Measurements from ENCODE around the gene BMP8B. TPM values are rescaled to one million over a fixed set of nuclear protein-coding genes. Genes with fewer than 3 reads are reported as not detected.
"Not testable (repeated sequence)": the region's sequence is repeated elsewhere in the genome, so short reads cannot be mapped to it uniquely, and the experiment has no call there.

The BMP8B gene
- polyA plus RNA-seq, 2 donors = 0.12 to 0.36 TPM

- WGBS, 2 donors = 77 to 86% methylated on average over 14 to 16 of the region's 20 CpGs
- not testable (repeated sequence) for H3K4me3 ChIP-seq (ENCODE audit: low read depth in 1 of 2, low read length in 2 of 2); H3K4me1 ChIP-seq (ENCODE audit: control insufficient read depth in 2 of 2, insufficient read depth in 2 of 2, low read length in 1 of 2); H3K9me3 ChIP-seq (ENCODE audit: control insufficient read depth in 2 of 2, insufficient read depth in 1 of 2, low read depth in 1 of 2, low read length in 1 of 2); H3K27ac ChIP-seq (ENCODE audit: low read depth in 2 of 2, low read length in 1 of 2); H3K27me3 ChIP-seq (ENCODE audit: control insufficient read depth in 1 of 2, insufficient read depth in 2 of 2, low read length in 2 of 2); H3K36me3 ChIP-seq (ENCODE audit: control insufficient read depth in 2 of 2, insufficient read depth in 2 of 2, low read length in 1 of 2)
These were observed 12.8 kb downstream of the BMP8B start for GRCh38 chr1:39775676-39776399.

- H3K36me3 ChIP-seq (ENCODE audit: control insufficient read depth in 2 of 2, insufficient read depth in 2 of 2, low read length in 1 of 2); H3K27ac ChIP-seq (ENCODE audit: low read depth in 2 of 2, low read length in 1 of 2); H3K4me3 ChIP-seq (ENCODE audit: low read depth in 1 of 2, low read length in 2 of 2); H3K4me1 ChIP-seq (ENCODE audit: control insufficient read depth in 2 of 2, insufficient read depth in 2 of 2, low read length in 1 of 2); H3K9me3 ChIP-seq (ENCODE audit: control insufficient read depth in 2 of 2, insufficient read depth in 1 of 2, low read depth in 1 of 2, low read length in 1 of 2); H3K27me3 ChIP-seq (ENCODE audit: control insufficient read depth in 1 of 2, insufficient read depth in 2 of 2, low read length in 2 of 2): not testable (repeated sequence)
- 80 to 82% methylated on average over 11 of the region's 11 CpGs for WGBS, 2 donors
These were observed 13.5 kb downstream of the BMP8B start for GRCh38 chr1:39775141-39775540.

GRCh38 chr1:39773369-39773979 lies 15.2 kb downstream of the BMP8B start:
- H3K4me1 ChIP-seq (ENCODE audit: control insufficient read depth in 2 of 2, insufficient read depth in 2 of 2, low read length in 1 of 2); H3K27me3 ChIP-seq (ENCODE audit: control insufficient read depth in 1 of 2, insufficient read depth in 2 of 2, low read length in 2 of 2); H3K27ac ChIP-seq (ENCODE audit: low read depth in 2 of 2, low read length in 1 of 2); H3K4me3 ChIP-seq (ENCODE audit: low read depth in 1 of 2, low read length in 2 of 2); H3K9me3 ChIP-seq (ENCODE audit: control insufficient read depth in 2 of 2, insufficient read depth in 1 of 2, low read depth in 1 of 2, low read length in 1 of 2); H3K36me3 ChIP-seq (ENCODE audit: control insufficient read depth in 2 of 2, insufficient read depth in 2 of 2, low read length in 1 of 2): not testable (repeated sequence)
- WGBS, 2 donors = 57% methylated on average over 5 of the region's 23 CpGs; no CpG with 5 or more reads in 1 of the 2 donors

- not testable (repeated sequence) for H3K36me3 ChIP-seq (ENCODE audit: control insufficient read depth in 2 of 2, insufficient read depth in 2 of 2, low read length in 1 of 2); H3K27ac ChIP-seq (ENCODE audit: low read depth in 2 of 2, low read length in 1 of 2); H3K4me3 ChIP-seq (ENCODE audit: low read depth in 1 of 2, low read length in 2 of 2); H3K27me3 ChIP-seq (ENCODE audit: control insufficient read depth in 1 of 2, insufficient read depth in 2 of 2, low read length in 2 of 2); H3K9me3 ChIP-seq (ENCODE audit: control insufficient read depth in 2 of 2, insufficient read depth in 1 of 2, low read depth in 1 of 2, low read length in 1 of 2); H3K4me1 ChIP-seq (ENCODE audit: control insufficient read depth in 2 of 2, insufficient read depth in 2 of 2, low read length in 1 of 2)
- 7 to 8% methylated on average over 18 to 51 of the region's 57 CpGs for WGBS, 2 donors
These were observed 17.6 kb downstream of the BMP8B start, which contains the start of gene OXCT2 for GRCh38 chr1:39771022-39771532. Gene OXCT2 (minus strand): TSS chr1:39771348. CDS start chr1:39771255, 93 bp downstream.

- H3K4me3 ChIP-seq (ENCODE audit: low read depth in 1 of 2, low read length in 2 of 2); H3K27me3 ChIP-seq (ENCODE audit: control insufficient read depth in 1 of 2, insufficient read depth in 2 of 2, low read length in 2 of 2); H3K27ac ChIP-seq (ENCODE audit: low read depth in 2 of 2, low read length in 1 of 2); H3K4me1 ChIP-seq (ENCODE audit: control insufficient read depth in 2 of 2, insufficient read depth in 2 of 2, low read length in 1 of 2); H3K9me3 ChIP-seq (ENCODE audit: control insufficient read depth in 2 of 2, insufficient read depth in 1 of 2, low read depth in 1 of 2, low read length in 1 of 2); H3K36me3 ChIP-seq (ENCODE audit: control insufficient read depth in 2 of 2, insufficient read depth in 2 of 2, low read length in 1 of 2): not testable (repeated sequence)
- 8 to 24% methylated on average over 19 to 21 of the region's 71 CpGs for WGBS, 2 donors
These were observed 18.3 kb downstream of the BMP8B start for GRCh38 chr1:39770100-39771021.

GRCh38 chr1:39769502-39769901 lies 19.2 kb downstream of the BMP8B start:
- H3K9me3 ChIP-seq (ENCODE audit: control insufficient read depth in 2 of 2, insufficient read depth in 1 of 2, low read depth in 1 of 2, low read length in 1 of 2); H3K27me3 ChIP-seq (ENCODE audit: control insufficient read depth in 1 of 2, insufficient read depth in 2 of 2, low read length in 2 of 2); H3K27ac ChIP-seq (ENCODE audit: low read depth in 2 of 2, low read length in 1 of 2); H3K36me3 ChIP-seq (ENCODE audit: control insufficient read depth in 2 of 2, insufficient read depth in 2 of 2, low read length in 1 of 2); H3K4me1 ChIP-seq (ENCODE audit: control insufficient read depth in 2 of 2, insufficient read depth in 2 of 2, low read length in 1 of 2); H3K4me3 ChIP-seq (ENCODE audit: low read depth in 1 of 2, low read length in 2 of 2): not testable (repeated sequence)
- 85 to 88% methylated on average over 17 to 18 of the region's 19 CpGs for WGBS, 2 donors

- whole genome bisulfite sequencing, 2 donors = 52 to 67% methylated on average over 1 of the region's 5 CpGs
- not testable (repeated sequence) for H3K27me3 ChIP-seq (ENCODE audit: control insufficient read depth in 1 of 2, insufficient read depth in 2 of 2, low read length in 2 of 2); H3K4me1 ChIP-seq (ENCODE audit: control insufficient read depth in 2 of 2, insufficient read depth in 2 of 2, low read length in 1 of 2); H3K4me3 ChIP-seq (ENCODE audit: low read depth in 1 of 2, low read length in 2 of 2); H3K36me3 ChIP-seq (ENCODE audit: control insufficient read depth in 2 of 2, insufficient read depth in 2 of 2, low read length in 1 of 2); H3K9me3 ChIP-seq (ENCODE audit: control insufficient read depth in 2 of 2, insufficient read depth in 1 of 2, low read depth in 1 of 2, low read length in 1 of 2); H3K27ac ChIP-seq (ENCODE audit: low read depth in 2 of 2, low read length in 1 of 2)
These were observed 22.2 kb downstream of the BMP8B start for GRCh38 chr1:39766466-39766865.

- WGBS, 2 donors = 87 to 90% methylated on average over 7 to 13 of the region's 19 CpGs
- H3K27ac ChIP-seq (ENCODE audit: low read depth in 2 of 2, low read length in 1 of 2) = not testable (repeated sequence)
These were observed 24.2 kb downstream of the BMP8B start for GRCh38 chr1:39764512-39764911.

GRCh38 chr1:39763619-39764374 lies 24.9 kb downstream of the BMP8B start:
- not testable (repeated sequence) for H3K36me3 ChIP-seq (ENCODE audit: control insufficient read depth in 2 of 2, insufficient read depth in 2 of 2, low read length in 1 of 2); H3K27me3 ChIP-seq (ENCODE audit: control insufficient read depth in 1 of 2, insufficient read depth in 2 of 2, low read length in 2 of 2); H3K4me1 ChIP-seq (ENCODE audit: control insufficient read depth in 2 of 2, insufficient read depth in 2 of 2, low read length in 1 of 2); H3K4me3 ChIP-seq (ENCODE audit: low read depth in 1 of 2, low read length in 2 of 2); H3K9me3 ChIP-seq (ENCODE audit: control insufficient read depth in 2 of 2, insufficient read depth in 1 of 2, low read depth in 1 of 2, low read length in 1 of 2); H3K27ac ChIP-seq (ENCODE audit: low read depth in 2 of 2, low read length in 1 of 2)
- WGBS, 2 donors = 74 to 82% methylated on average over 14 to 15 of the region's 18 CpGs

More at GRCh38 chr1:39764512-39764911, 24.2 kb downstream of the BMP8B start:
- H3K9me3 ChIP-seq (ENCODE audit: control insufficient read depth in 2 of 2, insufficient read depth in 1 of 2, low read depth in 1 of 2, low read length in 1 of 2); H3K36me3 ChIP-seq (ENCODE audit: control insufficient read depth in 2 of 2, insufficient read depth in 2 of 2, low read length in 1 of 2); H3K27me3 ChIP-seq (ENCODE audit: control insufficient read depth in 1 of 2, insufficient read depth in 2 of 2, low read length in 2 of 2); H3K4me3 ChIP-seq (ENCODE audit: low read depth in 1 of 2, low read length in 2 of 2); H3K4me1 ChIP-seq (ENCODE audit: control insufficient read depth in 2 of 2, insufficient read depth in 2 of 2, low read length in 1 of 2): not testable (repeated sequence)
